Lung (tissue), 12 donors: ENCODE data around the gene GOLGA7B. TPM values are rescaled to one million over a fixed set of nuclear protein-coding genes. Genes with fewer than 3 reads are reported as not detected.

Experiments used
- ATAC-seq: fragments of 200-7000 bp; cut with Tn5 transposase; one replicate; pipeline ENCODE4 v1.9.1; 2020; ENCODE audit warnings: moderate number of reproducible peaks; ENCODE audit not compliant: insufficient read depth, low FRiP score
- DNase-seq, 3 donors: peaks; one replicate each; pipeline ENCODE4 v3.0.0-alpha.2; 2013 to 2017
- H3K27ac ChIP-seq, 2 donors: one replicate each; pipeline ENCODE4 v1.5.1; 2013; ENCODE audit warnings: mild to moderate bottlenecking in 2 of 2, moderate library complexity in 2 of 2, control low read depth in 1 of 2, inconsistent platforms in 1 of 2, low read depth in 1 of 2, low read length in 1 of 2
- H3K27me3 ChIP-seq, 3 donors: one replicate each; pipeline ENCODE4 v1.5.1; 2013; ENCODE audit warnings: low read length in 2 of 3; ENCODE audit not compliant: control insufficient read depth in 3 of 3, insufficient read depth in 3 of 3
- H3K36me3 ChIP-seq, 4 donors: one replicate each; pipeline ENCODE4 v1.5.1; 2013; ENCODE audit warnings: low read length in 4 of 4, mild to moderate bottlenecking in 1 of 4, moderate library complexity in 1 of 4; ENCODE audit not compliant: control insufficient read depth in 4 of 4, insufficient read depth in 4 of 4
- H3K4me1 ChIP-seq, 5 donors: one replicate each; pipeline ENCODE4 v1.5.1; 2013; ENCODE audit warnings: low read length in 5 of 5, mild to moderate bottlenecking in 2 of 5, moderate library complexity in 1 of 5; ENCODE audit not compliant: control insufficient read depth in 5 of 5, insufficient read depth in 5 of 5
- H3K4me3 ChIP-seq: one replicate; pipeline ENCODE4 v1.5.1; 2013; ENCODE audit warnings: mild to moderate bottlenecking, control low read depth, moderate library complexity
- H3K9ac ChIP-seq, 2 donors: one replicate each; pipeline ENCODE4 v1.5.1; 2013; ENCODE audit warnings: low read length in 2 of 2, control low read depth in 1 of 2; ENCODE audit not compliant: insufficient read depth in 1 of 2
- H3K9me3 ChIP-seq, 4 donors: one replicate each; pipeline ENCODE4 v1.5.1; 2013; ENCODE audit warnings: low read length in 3 of 4, mild to moderate bottlenecking in 1 of 4, moderate library complexity in 1 of 4; ENCODE audit not compliant: control insufficient read depth in 4 of 4, insufficient read depth in 3 of 4
- WGBS, 2 donors: extraction: QIAGEN DNeasy Blood & Tissue Kit; methylation state at CpG; one replicate each; pipeline ENCODE4 v1.1.7; 2013; 5-methylcytosine and 5-hydroxymethylcytosine counted together
- polyA plus RNA-seq, 2 donors: library from polyadenylated mRNA; stranded (reverse); fragments of 200-250 nt; gene quantifications; one replicate each; pipeline ENCODE4 v1.2.1, GENCODE V29; 2013
- total RNA-seq, 2 donors: library from RNA; depleted of rRNA in 1 of 2; stranded (reverse); fragments of >200 nt in 1 of 2; gene quantifications; one replicate each; pipeline ENCODE4 v1.2.1, GENCODE V29; 2014 to 2021
- TF ChIP-seq, protein P1 (sequence below): IDR thresholded peaks from 2 replicates; pipeline ENCODE4 v1.5.1; 2012; ENCODE audit warnings: mild to moderate bottlenecking; ENCODE audit errors: control extremely low read depth, extremely low read depth
- donor health status: control.
- donor health status: control.
- donor health status: Bipolar disorder and iron deficiency.
- donor health status: healthy.
- donor health status: DM: yes; HTN: yes; CAD: no.

The GOLGA7B gene
- total and polyA plus RNA-seq, 4 donors, result 0.23 to 1.2 (median 0.74) TPM

GRCh38 chr10:97888641-97889262 lies 39.1 kb downstream of the GOLGA7B start:
- DNase-seq (peak; percentile 11 to 39 (median 28)), ATAC-seq (peak; percentile 35)
- TF ChIP-seq, protein P1, sequence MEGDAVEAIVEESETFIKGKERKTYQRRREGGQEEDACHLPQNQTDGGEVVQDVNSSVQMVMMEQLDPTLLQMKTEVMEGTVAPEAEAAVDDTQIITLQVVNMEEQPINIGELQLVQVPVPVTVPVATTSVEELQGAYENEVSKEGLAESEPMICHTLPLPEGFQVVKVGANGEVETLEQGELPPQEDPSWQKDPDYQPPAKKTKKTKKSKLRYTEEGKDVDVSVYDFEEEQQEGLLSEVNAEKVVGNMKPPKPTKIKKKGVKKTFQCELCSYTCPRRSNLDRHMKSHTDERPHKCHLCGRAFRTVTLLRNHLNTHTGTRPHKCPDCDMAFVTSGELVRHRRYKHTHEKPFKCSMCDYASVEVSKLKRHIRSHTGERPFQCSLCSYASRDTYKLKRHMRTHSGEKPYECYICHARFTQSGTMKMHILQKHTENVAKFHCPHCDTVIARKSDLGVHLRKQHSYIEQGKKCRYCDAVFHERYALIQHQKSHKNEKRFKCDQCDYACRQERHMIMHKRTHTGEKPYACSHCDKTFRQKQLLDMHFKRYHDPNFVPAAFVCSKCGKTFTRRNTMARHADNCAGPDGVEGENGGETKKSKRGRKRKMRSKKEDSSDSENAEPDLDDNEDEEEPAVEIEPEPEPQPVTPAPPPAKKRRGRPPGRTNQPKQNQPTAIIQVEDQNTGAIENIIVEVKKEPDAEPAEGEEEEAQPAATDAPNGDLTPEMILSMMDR, result no peak
- Histone ChIP-seq H3K9ac (no peak overlapping the region), H3K27me3 (no peaks in the 10 kb centered on the region), H3K4me3 (no peak overlapping the region), H3K9me3 (no peaks in the 10 kb centered on the region), H3K27ac (peak overlapping the region in 1 of 2 donors; percentile 93), H3K36me3 (no peaks in the 10 kb centered on the region), H3K4me1 (peaks cover 0 to 9% (median 2%) of the 10 kb centered on the region in 5 donors)
- WGBS, 2 donors, result 51 to 74% methylated on average over 11 to 12 of the region's 12 CpGs

DNA sequence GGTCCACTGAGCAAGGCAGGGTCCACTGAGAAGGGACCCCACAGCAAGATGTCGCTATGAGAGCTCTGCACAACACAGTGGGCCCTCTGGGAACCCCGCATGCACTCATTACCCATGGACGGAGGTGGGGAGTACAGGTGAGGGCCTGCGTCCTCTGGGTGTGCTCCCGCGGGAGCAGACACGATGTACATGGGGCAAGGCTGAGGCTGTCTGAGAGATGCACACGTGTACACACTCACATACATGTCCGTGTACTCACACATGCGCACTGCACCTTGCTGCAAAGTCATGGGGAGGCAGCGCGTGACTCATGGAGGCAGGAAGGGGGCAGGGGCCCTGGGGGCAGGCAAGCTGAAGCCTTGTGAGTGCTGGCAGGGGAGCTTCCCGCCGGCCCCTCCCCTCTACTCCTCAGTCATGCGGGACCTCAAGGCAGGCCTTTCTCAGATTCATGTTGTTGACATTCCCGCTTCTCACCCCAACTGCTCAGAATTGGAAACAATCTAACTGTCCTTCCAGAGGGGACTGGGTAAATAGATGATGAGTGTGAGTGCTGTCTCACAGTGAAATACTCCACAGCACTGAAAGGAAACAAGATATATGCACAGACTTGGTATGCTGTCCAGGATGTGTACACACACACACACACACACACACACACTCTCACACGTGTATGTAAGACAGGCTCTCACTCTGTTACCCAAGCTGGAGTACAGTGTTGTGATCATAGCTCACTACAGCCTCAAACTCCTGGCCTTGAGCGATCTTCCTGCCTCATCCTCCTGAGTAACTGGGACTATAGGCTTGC lies 40.0 kb downstream of the GOLGA7B start:
- no peaks in the 10 kb centered on the region for H3K27me3 ChIP-seq
- DNase-seq (peak; percentile 12 to 35 (median 24)), ATAC-seq (peak; percentile 28)
- H3K4me1 ChIP-seq, result peaks cover 0 to 9% (median 2%) of the 10 kb centered on the region in 5 donors
- no peak overlapping the region for H3K4me3 ChIP-seq
- H3K9ac ChIP-seq, result no peak overlapping the region
- H3K36me3 ChIP-seq, result no peaks in the 10 kb centered on the region
- WGBS, 2 donors, result 48 to 55% methylated on average over 18 of the region's 18 CpGs
- peak overlapping the region in 1 of 2 donors; percentile 93 for H3K27ac ChIP-seq
- H3K9me3 ChIP-seq, result no peaks in the 10 kb centered on the region
- TF ChIP-seq, protein P1, result no peak

DNA sequence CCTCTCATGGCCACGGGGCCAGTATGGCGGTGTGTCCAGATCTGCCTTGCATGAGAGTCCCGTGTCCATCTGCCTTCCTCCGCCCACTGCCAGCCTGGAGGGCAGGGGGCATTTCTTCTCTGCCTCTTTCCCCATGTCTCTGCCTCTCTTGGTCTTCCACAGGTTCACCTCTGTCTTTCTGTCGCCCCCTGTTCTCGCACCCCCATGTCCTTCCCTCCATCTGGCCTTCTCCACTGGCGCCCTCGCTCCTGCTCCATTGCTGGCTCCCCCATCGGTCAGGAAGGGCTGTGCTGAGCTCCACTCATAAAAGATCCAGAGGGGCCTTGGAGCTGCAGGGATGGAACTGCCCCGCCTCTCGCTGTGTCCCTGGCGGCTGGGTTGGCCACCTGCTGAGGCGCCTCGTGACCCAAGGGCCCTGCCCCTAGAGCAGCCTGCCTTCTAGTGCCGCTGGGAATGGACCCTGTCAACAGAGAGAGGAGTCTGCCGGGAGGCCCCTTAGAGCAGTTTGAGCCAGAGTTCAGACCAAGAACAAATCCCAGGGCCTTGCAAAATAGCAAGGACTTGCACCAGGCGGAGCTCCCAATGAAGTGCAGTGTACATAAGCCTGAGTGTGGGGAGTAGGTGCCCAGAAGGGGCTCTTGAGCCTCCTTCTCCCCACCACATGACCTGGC lies 42.0 kb downstream of the GOLGA7B start:
- H3K4me3 ChIP-seq, result no peak overlapping the region
- no peak overlapping the region for H3K9ac ChIP-seq
- TF ChIP-seq, protein P1, result no peak

More for the DNA sequence above, 42.0 kb downstream of the GOLGA7B start:
- H3K27me3 ChIP-seq, result no peaks in the 10 kb centered on the region
- 60 to 83% methylated on average over 17 of the region's 17 CpGs for WGBS, 2 donors
- peaks cover 0 to 12% (median 2%) of the 10 kb centered on the region in 5 donors for H3K4me1 ChIP-seq
- no peaks in the 10 kb centered on the region for H3K36me3 ChIP-seq
- peak overlapping the region in 1 of 2 donors; percentile 91 for H3K27ac ChIP-seq
- DNase-seq (peak; percentile 59 to 85 (median 76)), ATAC-seq (peak; percentile 48)
- H3K9me3 ChIP-seq, result no peaks in the 10 kb centered on the region
